ENCODE measurements around the gene TMEM163. TPM values are rescaled to one million over a fixed set of nuclear protein-coding genes. Genes with fewer than 3 reads are reported as not detected.

Gene TMEM163
- polyA plus RNA-seq, 1 donor = 0.39 TPM

DNA sequence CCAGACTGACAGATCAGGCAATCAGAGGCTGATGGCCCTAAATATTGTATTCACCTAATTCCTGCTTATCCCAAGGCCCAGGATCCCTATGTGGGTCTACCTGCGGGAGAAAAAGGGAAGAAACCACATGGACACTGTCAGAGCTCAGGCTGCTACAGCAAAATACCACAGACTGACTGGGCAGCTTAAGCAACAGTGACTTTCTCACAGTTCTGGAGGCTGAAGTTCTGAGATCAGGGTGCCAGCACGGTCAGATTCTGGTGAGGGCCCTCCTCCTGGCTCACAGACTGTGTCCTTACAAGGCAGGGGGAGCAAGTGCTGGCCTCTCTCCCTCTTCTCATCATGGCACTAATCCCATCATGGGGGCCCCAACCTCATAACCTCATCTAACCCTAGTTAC is 181.7 kb downstream of the TMEM163 start:
- no peaks in the 10 kb centered on the region for H3K9me3 ChIP-seq (ENCODE audit: control insufficient read depth, low read depth, low read length)
- no peak overlapping the region for H3K27ac ChIP-seq (ENCODE audit: low read length)
- no peaks in the 10 kb centered on the region for H3K36me3 ChIP-seq (ENCODE audit: control insufficient read depth, insufficient read depth, low read length)
- no peak for DNase-seq
- no peaks in the 10 kb centered on the region for H3K4me1 ChIP-seq (ENCODE audit: control insufficient read depth, insufficient read depth, low read length)
- no peaks in the 10 kb centered on the region for H3K27me3 ChIP-seq (ENCODE audit: control insufficient read depth, insufficient read depth, low read length)
- no peak overlapping the region for H3K4me3 ChIP-seq (ENCODE audit: low read length)
- WGBS (ENCODE audit: insufficient coverage, low lambda C conversion rate) = no CpG with 5 or more reads among the region's 2 CpGs

GRCh38 chr2:134536296-134536695 is 182.5 kb downstream of the TMEM163 start:
- peak in 1 of 2 donors; percentile 49 for DNase-seq
- WGBS (ENCODE audit: insufficient coverage, low lambda C conversion rate) = 89% methylated on average over 1 of the region's 8 CpGs
- Histone ChIP-seq H3K27ac (ENCODE audit: low read length) (no peak overlapping the region), H3K27me3 (ENCODE audit: control insufficient read depth, insufficient read depth, low read length) (no peaks in the 10 kb centered on the region), H3K9me3 (ENCODE audit: control insufficient read depth, low read depth, low read length) (no peaks in the 10 kb centered on the region), H3K4me3 (ENCODE audit: low read length) (no peak overlapping the region), H3K36me3 (ENCODE audit: control insufficient read depth, insufficient read depth, low read length) (no peaks in the 10 kb centered on the region), H3K4me1 (ENCODE audit: control insufficient read depth, insufficient read depth, low read length) (no peaks in the 10 kb centered on the region)

DNA sequence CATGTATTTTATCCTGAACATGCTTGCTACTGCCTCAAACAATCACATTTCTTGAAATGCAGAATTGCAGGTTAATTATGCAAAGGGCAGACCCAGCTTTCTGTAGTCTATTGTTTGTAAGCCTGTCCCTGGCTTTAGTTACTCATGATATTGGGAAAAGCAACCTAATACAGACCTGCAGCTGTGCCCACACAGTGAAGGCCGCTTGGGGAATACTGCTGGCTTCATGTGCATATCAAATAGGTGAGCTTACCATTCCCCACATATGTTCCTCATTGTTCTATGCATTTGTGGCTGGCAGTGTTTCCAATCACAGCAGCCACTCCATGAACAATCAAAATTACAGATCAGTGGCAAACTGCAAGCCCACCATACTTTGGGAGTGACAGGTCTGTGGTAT is 186.3 kb downstream of the TMEM163 start:
- Histone ChIP-seq H3K9me3 (ENCODE audit: control insufficient read depth, low read depth, low read length) (no peaks in the 10 kb centered on the region), H3K4me1 (ENCODE audit: control insufficient read depth, insufficient read depth, low read length) (no peaks in the 10 kb centered on the region), H3K27ac (ENCODE audit: low read length) (no peak overlapping the region), H3K27me3 (ENCODE audit: control insufficient read depth, insufficient read depth, low read length) (no peaks in the 10 kb centered on the region), H3K4me3 (ENCODE audit: low read length) (no peak overlapping the region), H3K36me3 (ENCODE audit: control insufficient read depth, insufficient read depth, low read length) (no peaks in the 10 kb centered on the region)
- no CpG with 5 or more reads among the region's 1 CpG for WGBS (ENCODE audit: insufficient coverage, low lambda C conversion rate)
- no peak for DNase-seq

DNA sequence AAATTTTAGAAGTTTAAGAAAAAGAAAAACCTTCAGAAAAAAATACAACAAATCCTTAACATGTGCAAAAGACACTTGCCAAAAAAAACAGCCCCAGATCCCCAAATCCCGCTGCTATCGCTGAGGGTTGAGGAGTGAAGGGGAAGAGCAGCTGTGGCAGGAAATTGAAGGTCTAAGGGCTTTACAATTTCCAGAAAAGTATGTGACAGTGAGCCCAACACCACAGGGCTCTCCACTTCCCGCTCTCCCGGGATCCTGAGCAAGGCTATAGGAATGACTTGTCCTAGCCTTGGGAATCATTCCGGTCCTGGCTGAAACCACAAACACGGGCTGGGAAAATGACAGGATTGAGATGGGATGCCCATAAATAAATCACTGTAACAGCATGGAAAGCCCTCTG is 191.4 kb downstream of the TMEM163 start:
- peaks cover 8% of the 10 kb centered on the region for H3K27me3 ChIP-seq (ENCODE audit: control insufficient read depth, insufficient read depth, low read length)
- H3K9me3 ChIP-seq (ENCODE audit: control insufficient read depth, low read depth, low read length) = no peaks in the 10 kb centered on the region
- no peak for DNase-seq
- no CpG with 5 or more reads among the region's 6 CpGs for WGBS (ENCODE audit: insufficient coverage, low lambda C conversion rate)
- no peak overlapping the region for H3K4me3 ChIP-seq (ENCODE audit: low read length)
- H3K36me3 ChIP-seq (ENCODE audit: control insufficient read depth, insufficient read depth, low read length) = no peaks in the 10 kb centered on the region
- H3K27ac ChIP-seq (ENCODE audit: low read length) = no peak overlapping the region
- no peaks in the 10 kb centered on the region for H3K4me1 ChIP-seq (ENCODE audit: control insufficient read depth, insufficient read depth, low read length)

- no peaks in the 10 kb centered on the region for H3K9me3 ChIP-seq (ENCODE audit: control insufficient read depth, low read depth, low read length)
- H3K36me3 ChIP-seq (ENCODE audit: control insufficient read depth, insufficient read depth, low read length) = no peaks in the 10 kb centered on the region
- H3K27ac ChIP-seq (ENCODE audit: low read length) = no peak overlapping the region
- no peak for DNase-seq
- peaks cover 8% of the 10 kb centered on the region for H3K27me3 ChIP-seq (ENCODE audit: control insufficient read depth, insufficient read depth, low read length)
- no peaks in the 10 kb centered on the region for H3K4me1 ChIP-seq (ENCODE audit: control insufficient read depth, insufficient read depth, low read length)
- WGBS (ENCODE audit: insufficient coverage, low lambda C conversion rate) = no CpG with 5 or more reads among the region's 13 CpGs
- no peak overlapping the region for H3K4me3 ChIP-seq (ENCODE audit: low read length)
Observed at GRCh38 chr2:134522496-134523455, 196.0 kb downstream of the TMEM163 start.

DNA sequence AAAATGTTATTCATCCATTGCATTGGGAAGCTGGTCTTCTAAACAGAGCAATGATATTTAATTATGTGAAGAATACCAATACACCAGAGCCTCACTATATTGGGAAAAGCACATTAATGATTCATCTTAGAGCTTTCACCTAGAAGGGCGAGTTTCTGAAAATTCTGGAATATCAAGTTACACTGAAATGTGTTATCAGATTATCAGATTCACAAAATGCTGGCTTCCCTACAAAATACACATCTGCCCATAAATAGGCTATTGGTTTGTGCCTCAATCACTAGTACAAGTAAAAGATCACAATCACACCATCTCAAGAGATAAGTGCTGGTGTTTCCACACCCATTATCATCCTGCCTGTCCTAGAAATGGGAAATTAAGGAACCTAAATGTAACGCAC is 200.7 kb downstream of the TMEM163 start:
- Histone ChIP-seq H3K9me3 (ENCODE audit: control insufficient read depth, low read depth, low read length) (no peaks in the 10 kb centered on the region), H3K4me1 (ENCODE audit: control insufficient read depth, insufficient read depth, low read length) (no peaks in the 10 kb centered on the region)
- WGBS (ENCODE audit: insufficient coverage, low lambda C conversion rate) = 80% methylated on average over 1 of the region's 2 CpGs

GRCh38 chr2:134515137-134515536 is 203.7 kb downstream of the TMEM163 start:
- no peaks in the 10 kb centered on the region for H3K27me3 ChIP-seq (ENCODE audit: control insufficient read depth, insufficient read depth, low read length)
- no peaks in the 10 kb centered on the region for H3K4me1 ChIP-seq (ENCODE audit: control insufficient read depth, insufficient read depth, low read length)
- no peaks in the 10 kb centered on the region for H3K36me3 ChIP-seq (ENCODE audit: control insufficient read depth, insufficient read depth, low read length)
- no peak for DNase-seq
- H3K9me3 ChIP-seq (ENCODE audit: control insufficient read depth, low read depth, low read length) = no peaks in the 10 kb centered on the region
- 100% methylated on average over 1 of the region's 5 CpGs for WGBS (ENCODE audit: insufficient coverage, low lambda C conversion rate)
- H3K4me3 ChIP-seq (ENCODE audit: low read length) = no peak overlapping the region
- no peak overlapping the region for H3K27ac ChIP-seq (ENCODE audit: low read length)

More for the DNA sequence above, 200.7 kb downstream of the TMEM163 start:
- DNase-seq = no peak
- Histone ChIP-seq H3K27ac (ENCODE audit: low read length) (no peak overlapping the region), H3K36me3 (ENCODE audit: control insufficient read depth, insufficient read depth, low read length) (no peaks in the 10 kb centered on the region), H3K4me3 (ENCODE audit: low read length) (no peak overlapping the region), H3K27me3 (ENCODE audit: control insufficient read depth, insufficient read depth, low read length) (peaks cover 5% of the 10 kb centered on the region)

DNA sequence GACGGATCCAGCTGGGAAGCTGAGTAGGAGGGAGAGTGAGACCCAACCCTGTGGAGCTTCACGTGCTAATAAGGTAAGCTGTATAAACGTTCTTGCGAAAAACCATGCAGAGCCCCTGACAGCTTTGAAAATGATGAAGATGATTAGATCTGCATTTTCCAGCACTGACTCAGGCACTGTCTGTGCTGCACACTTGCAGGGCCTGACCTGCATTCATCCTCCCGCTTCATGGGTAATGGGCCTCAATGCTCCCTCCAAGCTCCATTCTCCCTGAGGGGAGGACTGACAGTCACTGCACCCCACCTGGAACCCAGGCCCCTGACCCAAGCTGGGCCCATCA is 205.4 kb downstream of the TMEM163 start:
- no peak for DNase-seq
- no peaks in the 10 kb centered on the region for H3K27me3 ChIP-seq (ENCODE audit: control insufficient read depth, insufficient read depth, low read length)
- H3K4me1 ChIP-seq (ENCODE audit: control insufficient read depth, insufficient read depth, low read length) = no peaks in the 10 kb centered on the region
- H3K27ac ChIP-seq (ENCODE audit: low read length) = no peak overlapping the region
- no peaks in the 10 kb centered on the region for H3K36me3 ChIP-seq (ENCODE audit: control insufficient read depth, insufficient read depth, low read length)
- H3K9me3 ChIP-seq (ENCODE audit: control insufficient read depth, low read depth, low read length) = no peaks in the 10 kb centered on the region
- H3K4me3 ChIP-seq (ENCODE audit: low read length) = no peak overlapping the region
- no CpG with 5 or more reads among the region's 5 CpGs for WGBS (ENCODE audit: insufficient coverage, low lambda C conversion rate)

DNA sequence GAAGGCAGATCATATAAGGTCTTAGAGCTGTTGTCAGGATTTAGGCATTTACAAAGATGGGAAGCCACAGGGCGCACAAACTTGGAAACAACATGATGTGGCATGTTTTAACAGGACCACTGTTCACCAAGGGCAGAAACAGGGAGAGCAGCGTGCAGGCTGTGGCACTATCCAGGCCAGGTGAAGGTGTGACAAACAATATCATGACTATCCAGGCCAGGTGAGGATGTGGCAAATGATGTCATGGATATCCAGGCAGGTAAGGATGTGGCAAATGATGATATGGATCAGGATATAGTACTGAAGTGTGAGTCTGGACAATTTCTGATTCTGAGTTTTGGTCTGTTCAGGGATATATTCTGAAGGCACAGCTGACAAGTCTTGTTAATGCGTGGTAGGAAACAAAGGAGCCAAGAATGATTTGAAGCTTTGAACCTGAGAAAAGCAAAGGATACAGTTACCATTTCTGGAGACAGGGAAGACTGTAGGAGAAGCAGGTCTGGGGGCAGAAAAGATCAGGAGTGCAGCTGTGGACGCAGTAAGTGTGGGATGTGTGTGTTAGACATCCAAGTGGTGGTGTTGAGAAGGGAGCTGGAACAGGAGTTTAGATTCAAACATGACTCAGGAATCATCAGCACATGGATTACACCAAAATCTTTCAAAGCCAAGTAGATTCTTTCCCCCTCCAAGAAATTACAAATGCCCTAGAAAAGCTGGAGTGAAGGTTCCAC is 205.9 kb downstream of the TMEM163 start:
- Histone ChIP-seq H3K27ac (ENCODE audit: low read length) (no peak overlapping the region), H3K36me3 (ENCODE audit: control insufficient read depth, insufficient read depth, low read length) (no peaks in the 10 kb centered on the region), H3K27me3 (ENCODE audit: control insufficient read depth, insufficient read depth, low read length) (no peaks in the 10 kb centered on the region), H3K9me3 (ENCODE audit: control insufficient read depth, low read depth, low read length) (no peaks in the 10 kb centered on the region), H3K4me1 (ENCODE audit: control insufficient read depth, insufficient read depth, low read length) (no peaks in the 10 kb centered on the region), H3K4me3 (ENCODE audit: low read length) (no peak overlapping the region)
- 100% methylated on average over 2 of the region's 4 CpGs for WGBS (ENCODE audit: insufficient coverage, low lambda C conversion rate)
- DNase-seq = no peak

GRCh38 chr2:134508391-134508790 is 210.4 kb downstream of the TMEM163 start:
- no peaks in the 10 kb centered on the region for H3K4me1 ChIP-seq (ENCODE audit: control insufficient read depth, insufficient read depth, low read length)
- no peak overlapping the region for H3K27ac ChIP-seq (ENCODE audit: low read length)
- WGBS (ENCODE audit: insufficient coverage, low lambda C conversion rate) = 44% methylated on average over 2 of the region's 4 CpGs
- H3K36me3 ChIP-seq (ENCODE audit: control insufficient read depth, insufficient read depth, low read length) = no peaks in the 10 kb centered on the region
- no peaks in the 10 kb centered on the region for H3K9me3 ChIP-seq (ENCODE audit: control insufficient read depth, low read depth, low read length)
- H3K27me3 ChIP-seq (ENCODE audit: control insufficient read depth, insufficient read depth, low read length) = peaks cover 3% of the 10 kb centered on the region
- DNase-seq = no peak
- no peak overlapping the region for H3K4me3 ChIP-seq (ENCODE audit: low read length)
